ENCODE measurements around the gene NHSL2.

GRCh38 chrX:71927040-71927439, 16.4 kb downstream of the NHSL2 start:
- TF ChIP-seq POLR2AphosphoS5 (IDR thresholded peaks at IDR 0.05; ENCODE audit: low read depth, low read length), result no peak
- no peak for TF ChIP-seq POLR2A (IDR thresholded peaks at IDR 0.05; ENCODE audit: low read depth, low read length)
